ENCODE results near the gene SLC17A9.
A peak's percentile ranks its signal among the peaks of the same experiment; 100 is the strongest.

SLC17A9 gene

DNA sequence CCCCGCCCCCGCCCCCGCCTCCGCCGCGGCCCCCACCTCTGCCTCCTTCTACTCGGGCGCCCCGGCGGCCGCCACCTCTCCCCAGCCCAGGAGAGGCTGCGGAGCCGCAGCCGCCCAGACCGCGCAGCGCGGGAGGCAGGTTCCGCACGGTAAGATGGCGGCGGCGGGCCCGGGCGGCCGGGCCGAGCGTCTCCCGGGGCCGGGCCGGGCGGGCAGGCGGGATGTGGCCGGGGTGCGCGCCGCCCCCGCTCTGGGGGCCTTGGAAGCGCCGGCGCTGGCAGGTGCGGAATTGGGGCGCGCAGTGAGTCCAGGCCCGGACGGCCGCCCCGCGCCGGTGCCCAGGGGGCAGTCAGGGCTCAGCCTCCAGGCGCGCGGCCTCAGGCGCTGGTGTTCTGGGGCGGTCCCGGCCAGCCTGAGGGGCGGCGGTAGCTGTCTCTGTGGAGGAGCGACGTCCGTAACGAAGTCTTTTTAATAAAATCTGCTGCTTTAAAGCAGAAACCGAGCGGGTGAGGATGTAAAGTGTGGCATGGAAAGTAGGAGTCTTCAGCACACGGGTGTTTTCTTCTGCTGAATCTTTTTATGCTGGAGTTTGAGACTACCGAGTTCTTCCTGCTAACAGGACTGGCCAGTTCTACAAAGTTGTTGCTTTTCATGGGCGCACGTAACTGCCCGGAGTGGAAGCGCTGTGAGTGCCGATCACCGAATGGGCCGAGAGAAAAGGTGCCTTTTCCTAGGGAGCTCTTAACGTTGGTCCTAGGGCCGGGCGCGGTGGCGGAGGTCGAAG is 14.2 kb upstream of the SLC17A9 start, which contains the start of gene GID8:
GID8 (plus strand) TSS at position 43 of the 784 bp plus-strand sequence. CDS start 3,356 bp downstream, outside the sequence.
- DNase-seq (ENCODE audit: low spot score), result peak; percentile 78

DNA sequence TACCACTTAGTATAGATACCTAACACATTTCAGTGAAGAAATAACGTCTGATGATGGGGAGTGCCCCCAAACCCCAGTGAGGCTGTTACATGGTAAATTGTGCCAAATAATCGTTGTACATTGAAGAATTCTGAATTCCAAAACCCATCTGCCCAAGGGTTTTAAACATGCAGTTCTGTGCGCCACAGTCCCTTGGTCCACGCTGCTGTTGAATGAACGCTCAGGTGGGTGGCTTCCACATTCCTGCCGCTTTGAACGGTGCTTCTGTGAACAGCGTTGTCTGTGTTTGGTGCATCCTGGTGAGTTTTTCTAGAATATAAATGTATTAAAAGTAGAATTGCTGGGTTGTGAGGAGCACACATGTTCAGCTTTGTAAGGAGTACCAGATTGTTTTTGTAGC is 11.6 kb upstream of the SLC17A9 start:
- no peak for DNase-seq (ENCODE audit: low spot score)

DNA sequence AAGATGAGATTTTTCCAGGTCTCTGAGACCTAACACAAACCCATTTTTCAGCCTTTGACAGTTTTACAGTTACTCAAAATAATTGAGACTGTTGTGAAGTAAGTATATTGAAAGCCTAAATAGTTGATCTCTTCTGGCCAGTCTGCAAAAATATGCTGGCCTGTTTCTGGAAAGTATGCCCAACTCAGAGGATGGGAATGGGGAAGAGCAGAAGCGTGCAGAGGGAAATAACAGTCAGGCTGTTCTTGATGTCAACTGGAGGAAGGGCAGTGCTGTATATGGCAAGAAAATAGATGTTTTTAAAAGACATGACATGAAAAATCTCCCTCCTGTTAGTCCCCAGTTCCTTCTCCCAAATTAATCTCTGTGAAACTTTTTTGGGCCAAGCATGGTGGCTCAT is 10.7 kb upstream of the SLC17A9 start:
- no peak for DNase-seq (ENCODE audit: low spot score)

DNA sequence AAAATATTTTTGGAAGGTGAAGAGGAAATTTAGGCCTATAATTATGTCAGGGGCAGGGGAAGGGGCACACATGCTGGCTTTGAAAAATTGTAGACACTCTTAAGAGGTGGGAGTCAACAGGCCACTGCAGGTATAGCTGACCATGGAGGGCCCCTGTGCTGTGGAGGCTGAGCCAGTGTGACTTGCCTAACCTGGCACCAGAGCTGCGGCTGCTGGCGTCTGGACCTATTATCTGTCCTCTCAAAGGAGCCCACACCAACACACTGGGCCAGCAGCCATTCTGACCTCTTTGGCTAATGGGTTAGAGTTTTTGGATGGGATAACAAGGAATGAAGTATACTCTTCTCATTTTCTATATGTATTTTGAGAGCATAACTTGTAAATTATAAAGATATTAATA is 10.1 kb upstream of the SLC17A9 start:
- DNase-seq (ENCODE audit: low spot score), result no peak

DNA sequence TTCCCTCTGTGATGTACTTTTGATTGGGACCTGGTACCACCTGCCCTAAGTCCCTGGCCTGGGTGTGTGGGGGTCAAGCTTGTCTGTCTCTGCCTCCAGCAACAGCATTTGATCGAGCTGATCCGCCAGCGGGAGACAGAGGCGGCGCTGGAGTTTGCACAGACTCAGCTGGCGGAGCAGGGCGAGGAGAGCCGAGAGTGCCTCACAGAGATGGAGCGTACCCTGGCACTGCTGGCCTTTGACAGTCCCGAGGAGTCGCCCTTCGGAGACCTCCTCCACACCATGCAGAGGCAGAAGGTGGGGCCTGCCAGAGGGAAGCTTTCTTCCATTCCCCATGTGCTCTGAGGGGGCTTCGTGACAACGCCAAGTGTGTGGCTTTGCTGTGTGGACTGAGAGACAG is 9.1 kb upstream of the SLC17A9 start:
- DNase-seq (ENCODE audit: low spot score), result no peak

DNA sequence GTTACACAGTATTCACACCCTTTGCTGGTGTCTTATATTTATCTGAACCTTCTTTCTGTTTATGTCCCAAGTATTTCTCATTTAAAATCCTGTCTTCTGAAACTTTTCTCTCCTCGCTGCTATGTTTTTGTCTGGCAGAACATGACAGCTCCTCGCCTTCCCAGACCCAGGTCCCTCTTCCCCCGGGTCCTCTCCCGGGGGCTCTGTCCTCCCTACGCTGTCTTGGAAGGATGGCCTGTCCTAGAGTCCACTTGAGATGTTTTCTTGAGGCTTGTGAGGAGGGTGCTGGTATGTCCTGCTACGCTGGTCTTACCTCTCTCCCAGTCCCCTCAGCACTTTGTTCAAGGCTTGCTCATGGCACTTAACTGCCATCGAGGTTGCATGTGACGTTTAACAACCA is 8.3 kb upstream of the SLC17A9 start:
- DNase-seq (ENCODE audit: low spot score), result no peak

DNA sequence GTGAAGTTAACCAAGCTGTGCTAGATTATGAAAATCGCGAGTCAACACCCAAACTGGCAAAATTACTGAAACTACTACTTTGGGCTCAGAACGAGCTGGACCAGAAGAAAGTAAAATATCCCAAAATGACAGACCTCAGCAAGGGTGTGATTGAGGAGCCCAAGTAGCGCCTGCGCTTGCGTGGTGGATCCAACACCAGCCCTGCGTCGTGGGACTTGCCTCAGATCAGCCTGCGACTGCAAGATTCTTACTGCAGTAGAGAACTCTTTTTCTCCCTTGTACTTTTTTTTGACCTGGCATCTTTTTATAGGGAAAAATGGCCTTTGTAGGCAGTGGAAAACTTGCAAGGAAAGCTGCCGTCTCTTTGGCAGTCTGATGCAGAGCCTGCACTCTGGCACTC is 7.8 kb upstream of the SLC17A9 start:
- no peak for DNase-seq (ENCODE audit: low spot score)

DNA sequence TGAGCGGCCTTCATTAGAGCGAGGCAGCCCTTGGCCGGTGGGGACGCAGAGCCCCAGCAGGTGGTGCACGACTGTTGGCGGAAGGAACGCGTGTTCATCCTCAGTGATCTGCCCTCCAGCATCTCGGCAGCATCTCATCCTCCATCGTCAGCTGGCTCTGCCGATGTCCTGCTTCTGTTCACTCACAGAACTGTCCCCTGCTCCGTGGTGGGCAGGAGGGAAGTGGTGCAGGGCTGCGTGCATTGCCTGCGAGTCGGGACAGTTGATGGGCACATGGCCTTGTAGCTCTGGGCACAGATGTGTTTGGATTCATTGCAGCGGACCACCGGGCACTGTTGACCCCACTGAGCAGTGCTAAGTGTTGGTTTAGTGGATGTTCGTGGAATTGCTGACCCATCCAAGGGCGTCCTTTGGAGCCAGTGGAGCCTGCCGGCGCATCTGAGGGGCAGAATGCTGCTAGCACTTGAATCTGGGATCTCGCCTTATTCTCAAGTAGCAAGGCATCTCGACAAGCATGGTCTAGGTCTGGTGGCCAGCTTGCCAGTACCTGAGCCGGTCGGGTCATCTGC is 6.7 kb upstream of the SLC17A9 start:
- no peak for DNase-seq (ENCODE audit: low spot score)

DNA sequence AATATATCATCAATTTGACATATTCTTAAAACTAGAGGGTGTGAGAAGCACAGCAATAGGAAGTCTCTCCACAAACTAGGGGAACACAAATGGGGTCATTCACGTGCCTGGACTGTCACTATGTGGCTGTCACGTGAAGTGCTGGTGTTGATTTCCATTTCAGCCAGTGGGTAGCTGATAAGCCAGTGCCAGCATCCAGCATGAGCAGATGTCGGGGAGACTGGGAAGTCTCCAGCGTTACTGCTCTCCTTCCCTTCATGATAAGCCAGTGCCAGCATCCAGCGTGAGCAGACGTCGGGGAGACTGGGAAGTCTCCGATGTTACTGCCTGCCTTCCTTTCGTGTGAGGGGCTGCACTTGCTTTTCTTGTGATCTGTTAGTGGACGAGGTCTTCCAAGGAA is 5.6 kb upstream of the SLC17A9 start:
- no peak for DNase-seq (ENCODE audit: low spot score)

DNA sequence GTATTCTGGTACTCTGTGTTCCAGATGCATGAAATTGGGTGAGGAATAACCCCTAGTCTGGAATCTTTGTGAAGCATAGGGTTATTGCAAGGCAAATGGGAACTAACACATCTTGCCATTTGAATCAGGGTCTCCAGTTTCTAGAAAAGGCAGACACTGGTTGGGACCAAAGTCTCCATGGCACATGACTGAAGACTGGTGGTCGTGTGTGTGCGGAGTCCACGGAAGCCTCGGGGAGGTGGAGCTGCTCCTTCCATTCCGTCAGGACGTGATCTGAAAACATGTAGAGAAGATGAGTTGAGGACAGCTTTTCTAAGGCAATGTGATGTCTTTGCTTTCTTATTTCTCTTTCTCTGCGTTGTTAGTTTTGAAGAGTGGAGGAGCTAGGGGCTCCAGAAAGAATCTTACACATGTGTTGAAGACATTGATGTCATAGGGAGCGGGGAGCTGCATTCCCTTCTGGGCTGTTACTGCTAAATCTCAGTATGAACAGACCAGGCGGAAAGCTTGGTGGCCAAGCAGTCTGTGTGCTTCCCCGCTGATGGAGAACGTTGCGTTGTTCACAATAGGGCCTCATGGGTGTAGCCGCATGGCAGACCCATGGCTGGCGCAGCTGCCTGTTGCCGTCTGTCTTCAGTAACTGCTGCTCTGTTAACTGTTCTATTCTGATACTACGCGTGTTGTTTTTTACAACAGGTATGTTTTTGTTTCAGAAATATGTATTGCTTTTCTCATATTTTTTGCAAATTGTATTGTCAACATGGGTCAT is 4.8 kb upstream of the SLC17A9 start:
- no peak for DNase-seq (ENCODE audit: low spot score)

DNA sequence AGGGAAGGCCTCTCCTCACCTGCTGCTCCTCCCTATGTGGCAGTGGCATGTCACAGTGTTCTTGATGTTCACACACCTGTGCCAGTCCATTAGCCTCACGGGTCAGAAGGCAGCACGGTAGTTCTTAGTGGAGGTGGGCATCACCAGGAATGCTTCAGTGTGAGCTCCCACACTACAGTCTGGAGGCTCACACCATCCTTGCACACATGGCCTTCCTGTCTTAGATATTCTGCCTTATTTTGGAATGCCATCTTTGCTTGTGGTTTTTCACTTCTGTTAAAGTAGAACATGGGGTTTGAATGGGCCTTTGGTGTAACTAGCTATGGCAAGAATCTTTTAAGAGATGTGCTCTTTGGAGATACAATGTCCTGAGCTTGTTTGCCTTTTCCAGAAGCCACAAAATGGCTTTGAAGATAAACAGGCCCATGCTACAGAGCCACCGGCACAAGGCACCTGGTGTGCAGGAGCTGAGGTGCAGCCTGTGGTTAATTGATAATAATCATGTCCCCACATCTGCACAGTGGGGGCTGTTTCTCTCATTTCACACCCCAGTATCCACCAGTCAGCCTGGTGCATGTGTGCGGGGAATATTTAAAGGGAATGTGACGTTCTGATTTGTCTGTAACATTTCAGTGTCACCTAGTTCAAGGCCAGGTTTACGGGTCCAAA is 3.2 kb upstream of the SLC17A9 start:
- no peak for DNase-seq (ENCODE audit: low spot score)

DNA sequence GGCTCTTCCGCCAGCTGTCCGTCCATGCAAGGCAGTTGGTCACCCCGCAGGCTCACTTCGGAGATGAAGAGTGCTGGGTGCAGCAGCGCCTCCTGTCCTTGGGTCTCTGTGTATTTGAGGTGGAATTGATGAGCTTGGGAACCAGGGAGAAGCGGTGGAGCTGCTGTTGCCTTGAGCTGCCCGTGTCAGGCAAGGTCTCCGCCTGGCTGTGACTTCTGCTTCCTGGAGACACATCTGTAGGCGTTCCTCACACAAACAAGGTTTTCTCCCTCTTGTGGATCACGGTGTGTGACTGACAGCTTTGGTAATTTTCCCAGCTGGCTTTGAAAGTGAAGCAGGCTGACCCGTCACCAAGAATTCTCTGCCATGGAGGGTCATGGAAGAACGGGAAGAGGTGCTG is 2.5 kb upstream of the SLC17A9 start:
- DNase-seq (ENCODE audit: low spot score), result no peak

DNA sequence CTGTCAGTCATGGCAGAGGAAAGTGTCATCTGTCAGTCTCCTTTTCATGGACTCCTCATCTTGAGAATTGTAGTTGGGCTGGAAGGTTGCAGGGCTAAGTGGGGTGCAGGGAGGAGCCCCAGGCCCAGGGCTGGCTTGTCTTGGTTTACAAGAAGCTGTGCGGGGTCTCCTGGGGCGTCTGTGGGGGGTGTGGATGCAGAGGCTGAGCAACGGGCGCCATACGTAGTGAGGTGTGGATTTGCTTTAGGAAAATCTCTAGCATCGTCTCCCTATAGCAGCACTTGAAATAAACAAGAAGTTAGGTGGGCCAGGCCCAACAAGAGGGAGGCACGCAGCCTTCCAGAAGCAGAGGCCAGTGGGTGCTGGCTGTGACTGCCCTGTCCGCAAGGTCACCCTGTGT is 1.8 kb upstream of the SLC17A9 start:
- DNase-seq (ENCODE audit: low spot score), result no peak

DNA sequence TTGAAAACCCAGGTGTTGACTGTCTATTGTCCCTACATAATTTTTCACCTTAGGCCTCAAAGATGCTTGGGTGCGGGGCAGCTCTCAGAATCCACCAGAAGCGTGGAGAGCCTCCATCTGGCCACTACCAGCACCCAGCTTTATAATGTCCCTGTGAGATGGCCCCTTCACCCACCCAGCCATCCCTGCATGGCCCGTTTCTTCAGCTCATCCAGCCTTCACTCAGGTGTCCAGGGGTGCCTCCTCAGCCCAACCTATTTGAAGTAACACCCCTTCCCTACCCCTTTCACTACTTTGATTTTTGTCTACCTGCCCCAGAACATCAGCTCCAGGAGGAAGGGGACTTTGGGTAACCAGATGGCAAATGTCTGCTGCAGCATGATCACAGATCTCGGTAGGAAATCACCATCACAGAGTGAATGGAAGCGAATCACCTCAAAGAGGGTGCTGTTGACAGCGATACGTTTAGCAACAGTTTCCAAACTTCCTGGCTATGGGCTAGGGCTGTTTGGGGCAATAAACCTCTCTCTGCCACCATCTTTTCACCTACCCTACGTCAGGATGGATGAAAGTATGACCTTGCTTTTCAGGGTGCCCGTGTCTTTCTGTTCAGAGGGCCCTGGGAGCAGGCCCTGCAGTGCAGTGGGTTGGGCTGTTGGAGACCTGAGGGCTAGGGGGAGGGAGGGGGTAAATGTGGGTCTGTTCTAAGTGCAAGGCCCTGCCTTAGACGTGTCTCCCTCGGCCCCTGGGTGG is 1.2 kb upstream of the SLC17A9 start:
- DNase-seq (ENCODE audit: low spot score), result no peak

DNA sequence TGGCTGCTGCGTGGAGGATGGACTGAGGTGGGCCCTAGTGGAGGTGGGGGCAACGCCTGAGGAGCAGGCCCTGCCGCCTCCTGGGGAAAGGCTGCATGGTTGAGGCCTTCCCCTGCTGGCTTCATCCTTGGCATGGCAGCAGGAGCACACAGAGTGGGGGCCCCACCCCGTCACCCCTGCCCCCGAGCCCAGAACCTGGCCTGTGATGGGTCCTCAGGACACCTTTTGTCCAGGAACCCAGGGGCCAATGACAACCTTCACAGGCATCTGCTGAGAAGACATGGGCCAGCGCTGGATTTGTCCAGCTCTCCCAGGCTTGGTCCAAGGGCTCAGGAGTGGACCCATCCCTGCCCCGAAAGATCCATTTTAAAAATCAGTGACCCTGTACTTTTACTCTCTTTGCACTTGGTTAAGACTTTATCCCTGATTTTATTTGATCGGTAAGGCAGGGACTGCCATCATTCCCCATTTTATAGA is 575 bp upstream of the SLC17A9 start:
- DNase-seq (ENCODE audit: low spot score), result no peak

DNA sequence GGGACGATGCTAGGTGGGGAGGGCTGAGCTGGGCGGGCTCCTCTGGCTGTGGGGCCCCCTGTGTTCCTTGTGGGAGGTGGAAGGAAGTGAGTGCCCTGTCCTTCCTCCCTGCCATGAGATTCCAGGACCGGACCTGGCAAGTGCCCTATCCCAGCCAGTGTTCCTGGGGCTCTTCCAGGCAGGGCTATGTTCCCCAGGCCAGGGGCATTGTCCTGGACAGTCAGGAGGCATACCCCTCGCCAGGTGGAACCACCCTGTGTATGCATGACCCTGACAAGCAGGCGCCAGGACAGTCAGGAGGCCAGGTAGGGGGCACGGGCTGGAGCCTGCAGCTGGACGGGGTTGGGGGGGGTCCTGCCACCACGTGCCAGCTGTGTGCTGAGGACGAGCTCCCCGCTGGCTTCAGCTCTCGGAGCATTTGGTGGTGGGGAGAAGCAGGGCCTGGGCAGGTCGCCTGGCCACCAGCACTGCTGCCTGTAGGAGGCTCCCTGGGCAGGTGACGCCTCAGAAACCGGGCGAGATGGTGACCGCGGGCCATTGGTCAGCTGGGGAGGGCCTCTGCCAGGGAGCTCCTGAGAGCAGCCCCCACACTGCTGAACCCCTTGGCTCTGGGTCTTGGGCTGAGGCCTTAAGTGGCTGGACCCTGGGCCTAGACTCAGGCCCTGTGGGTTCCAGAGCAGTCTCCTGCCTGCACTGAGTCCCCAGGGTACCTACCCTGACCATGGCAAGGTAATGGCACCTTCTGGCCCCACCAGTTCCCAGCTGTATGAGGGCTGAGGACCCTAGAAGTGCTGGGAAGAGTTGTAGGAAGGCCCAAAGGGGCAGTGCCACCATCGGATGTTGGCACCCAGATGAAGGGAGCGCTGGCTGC is 694 bp downstream of the SLC17A9 start:
- DNase-seq (ENCODE audit: low spot score), result peak; percentile 45

DNA sequence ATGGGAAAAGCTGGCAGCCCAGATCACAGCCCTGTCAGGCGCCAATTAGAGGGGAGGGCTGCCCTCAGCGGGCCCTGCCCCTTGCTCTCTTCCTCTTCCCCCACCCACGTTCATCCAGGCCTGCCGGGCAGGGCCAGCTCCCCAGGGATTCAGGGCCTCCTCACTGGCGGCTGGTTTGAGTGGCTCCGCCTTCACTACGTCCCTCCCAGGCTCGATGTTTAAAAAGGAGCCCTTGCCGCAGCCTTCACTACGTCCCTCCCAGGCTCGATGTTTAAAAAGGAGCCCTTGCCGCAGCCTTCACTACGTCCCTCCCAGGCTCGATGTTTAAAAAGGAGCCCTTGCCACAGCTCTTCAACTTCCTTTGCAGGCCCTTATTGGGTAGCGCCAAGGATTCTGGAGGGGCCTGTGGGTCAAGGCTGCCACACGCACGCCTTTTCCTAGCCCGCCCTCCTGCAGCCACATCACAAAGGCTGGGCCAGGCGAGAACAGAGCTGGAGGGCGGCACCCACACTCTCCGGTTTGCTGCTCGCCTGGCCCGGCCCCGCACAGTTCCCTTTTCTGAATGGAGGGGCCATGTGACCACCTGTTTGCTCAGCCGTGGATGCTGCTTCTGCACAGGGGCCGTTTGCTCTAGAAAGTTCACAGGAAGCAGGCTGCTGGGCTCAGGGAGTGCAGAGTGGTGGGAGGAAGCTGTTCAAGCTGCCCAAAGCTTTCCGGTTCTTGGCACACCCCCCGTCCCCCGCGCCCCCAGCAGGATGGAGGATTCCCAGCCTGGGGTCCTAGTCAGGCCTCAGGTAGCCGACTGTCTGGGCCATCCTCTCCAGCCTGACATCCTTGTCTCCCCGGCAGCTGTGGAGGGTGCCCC is 1.6 kb downstream of the SLC17A9 start:
- DNase-seq (ENCODE audit: low spot score), result peak; percentile 91

DNA sequence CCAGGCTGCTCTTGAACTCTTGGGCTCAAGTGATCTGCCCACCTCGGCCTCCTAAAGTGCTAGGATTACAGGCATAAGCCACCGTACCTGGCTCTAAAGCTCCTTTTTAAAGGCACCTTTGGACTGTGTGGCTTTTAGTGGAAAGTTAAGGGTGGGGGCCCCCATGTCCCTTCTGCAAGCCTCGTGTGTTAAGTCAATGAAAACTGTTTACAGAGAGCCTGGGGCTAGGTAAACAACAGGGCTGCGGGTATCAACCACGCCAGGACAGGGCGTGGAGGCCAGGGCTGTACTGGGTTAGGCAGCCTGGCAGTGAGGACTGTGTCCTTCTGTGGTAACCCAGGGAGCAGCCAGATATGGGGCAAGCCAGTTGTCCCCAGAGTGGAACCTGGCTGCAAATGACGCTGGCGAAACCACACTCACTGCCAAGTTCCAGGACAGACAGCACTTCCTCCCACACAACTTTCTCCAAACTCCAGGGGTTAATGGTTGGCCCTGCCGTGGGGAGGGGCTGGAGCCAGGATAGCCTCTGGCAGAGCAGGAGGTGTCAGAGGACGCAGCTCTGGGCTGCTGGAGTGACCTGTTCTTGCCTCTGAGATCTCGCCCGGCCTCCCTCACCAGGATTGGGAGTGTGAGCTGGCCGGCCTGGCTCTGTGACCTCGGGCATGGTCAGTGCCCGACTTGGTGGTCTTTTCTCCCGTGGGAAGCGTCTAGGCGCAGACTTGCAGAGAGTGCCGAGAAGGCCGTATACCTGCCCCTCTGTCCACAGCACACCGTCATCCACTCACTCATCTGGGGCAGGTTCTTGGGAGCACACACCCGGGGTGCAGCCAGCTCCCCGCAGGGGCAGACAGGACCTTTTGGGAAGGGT is 3.2 kb downstream of the SLC17A9 start:
- DNase-seq (ENCODE audit: low spot score), result no peak
